ENCODE results near the gene NPAS3. TPM values are rescaled to one million over a fixed set of nuclear protein-coding genes. Genes with fewer than 3 reads are reported as not detected.
A peak's percentile ranks its signal among the peaks of the same experiment; 100 is the strongest.

NPAS3 gene
- total and polyA plus RNA-seq, 2 donors (not counting 3 experiments of a cell fraction or from before 2014, with no cell fraction given): 0.10 to 0.13 TPM

DNA sequence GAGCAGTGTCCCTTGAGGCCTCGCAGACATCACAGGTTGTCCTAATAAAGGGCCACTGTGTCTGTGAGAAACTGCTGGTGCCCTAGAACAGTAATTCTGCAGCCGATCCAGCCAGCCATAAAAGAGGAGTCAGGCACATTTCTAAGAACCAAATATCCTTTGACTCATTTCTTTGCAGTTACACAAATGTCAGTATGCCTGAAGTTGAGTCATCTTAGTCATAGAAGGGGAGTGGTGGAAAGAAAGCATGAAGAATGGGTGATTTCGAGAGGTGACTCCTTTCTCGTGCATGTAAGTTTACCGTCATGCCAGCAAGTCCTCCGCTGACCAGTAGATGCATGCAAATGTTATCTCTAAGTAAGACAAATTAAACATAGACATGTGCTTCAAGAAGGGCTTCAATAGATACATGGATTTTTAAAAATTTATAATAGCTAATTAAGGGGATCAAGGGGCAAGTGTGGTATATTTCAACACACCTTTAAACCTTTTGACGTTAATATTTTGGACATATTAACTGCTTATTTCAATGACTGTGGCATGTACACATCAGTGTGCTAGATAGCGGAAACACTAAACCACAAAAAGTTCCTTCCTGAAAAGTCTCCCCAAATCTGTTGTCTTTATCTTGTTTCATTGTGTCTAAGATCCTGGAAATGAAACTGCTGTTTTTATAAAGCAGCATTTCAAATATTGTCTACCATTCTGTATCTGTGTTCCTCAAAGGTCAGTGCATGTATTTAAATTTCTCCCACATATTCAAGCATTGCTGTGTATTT is 497.4 kb downstream of the NPAS3 start:
- dilution Hi-C loops (cut with MboI; ENCODE audit: extremely low pct_ligation_motif_present, low sequenced_read_pairs) (no loop called here), intact Hi-C loops (cut with micrococcal nuclease) (no loop called here)
- no peak overlapping the region for H3K4me2 ChIP-seq (ENCODE audit: insufficient read depth, low read length)
- H3K9ac ChIP-seq (replicated peaks; ENCODE audit: extremely low read depth, insufficient read depth, low read length): no peak overlapping the region
- H3K27ac ChIP-seq (ENCODE audit: insufficient read depth, low read depth, low read length): no peak overlapping the region
- CTCF ChIA-PET: no interaction called here
- H3K79me2 ChIP-seq (ENCODE audit: control insufficient read depth, insufficient read depth, low read length): no peaks in the 10 kb centered on the region
- BruUV-seq (replicated peaks): no TSS peak
- no peaks in the 10 kb centered on the region for H3K9me1 ChIP-seq (replicated peaks; ENCODE audit: control insufficient read depth, extremely low read depth, insufficient read depth, low read length)
- no peak overlapping the region for H3K4me3 ChIP-seq (replicated peaks in 1 of 3; ENCODE audit: insufficient read depth in 1 of 3, low read depth in 1 of 3, low read length in 3 of 3)
- H3K9me3 ChIP-seq (replicated peaks; ENCODE audit: control insufficient read depth, insufficient read depth, low read length): no peaks in the 10 kb centered on the region
- no peaks in the 10 kb centered on the region for H4K20me1 ChIP-seq (replicated peaks; ENCODE audit: control insufficient read depth, extremely low read depth, insufficient read depth, low read length)
- H3K27me3 ChIP-seq (ENCODE audit: control insufficient read depth in 2 of 2, insufficient read depth in 2 of 2, low read length in 2 of 2): no peaks in the 10 kb centered on the region
- FAIRE-seq: peak; percentile 4
- TF ChIP-seq FOS (IDR thresholded peaks at IDR 0.05; ENCODE audit: borderline replicate concordance, insufficient read depth, low read length): peak; percentile 9
- no peak for TF ChIP-seq JUN (IDR thresholded peaks at IDR 0.05; ENCODE audit: borderline replicate concordance, insufficient read depth, insufficient read length, low read depth)
- TF ChIP-seq GATA2 (IDR thresholded peaks at IDR 0.05; ENCODE audit: insufficient read depth, insufficient read length, low read depth, low read length): no peak
- TF ChIP-seq MYC (IDR thresholded peaks at IDR 0.05; ENCODE audit: low read depth, low read length): no peak
- POLR2A ChIA-PET: no interaction called here
- H3K4me1 ChIP-seq (ENCODE audit: control insufficient read depth, extremely low read depth, insufficient read depth, low read length): no peaks in the 10 kb centered on the region
- H3K36me3 ChIP-seq (ENCODE audit: control insufficient read depth in 2 of 2, extremely low read depth in 1 of 2, insufficient read depth in 2 of 2, low read length in 2 of 2): no peaks in the 10 kb centered on the region
- H2AFZ ChIP-seq (ENCODE audit: low read depth, low read length): no peak overlapping the region
- DNase-seq (ENCODE audit: low read depth, low spot score): no peak

- H3K9me1 ChIP-seq (replicated peaks; ENCODE audit: control insufficient read depth, extremely low read depth, insufficient read depth, low read length): no peaks in the 10 kb centered on the region
- H3K79me2 ChIP-seq (ENCODE audit: control insufficient read depth, insufficient read depth, low read length): no peaks in the 10 kb centered on the region
- no peaks in the 10 kb centered on the region for H3K27me3 ChIP-seq (ENCODE audit: control insufficient read depth in 2 of 2, insufficient read depth in 2 of 2, low read length in 2 of 2)
- H3K36me3 ChIP-seq (ENCODE audit: control insufficient read depth in 2 of 2, extremely low read depth in 1 of 2, insufficient read depth in 2 of 2, low read length in 2 of 2): no peaks in the 10 kb centered on the region
- dilution Hi-C loops (cut with MboI; ENCODE audit: extremely low pct_ligation_motif_present, low sequenced_read_pairs): no loop called here
- no peaks in the 10 kb centered on the region for H4K20me1 ChIP-seq (replicated peaks; ENCODE audit: control insufficient read depth, extremely low read depth, insufficient read depth, low read length)
- intact Hi-C loops (cut with micrococcal nuclease): no loop called here
- no peak overlapping the region for H3K9ac ChIP-seq (replicated peaks; ENCODE audit: extremely low read depth, insufficient read depth, low read length)
- no TSS peak for BruUV-seq (replicated peaks)
- H3K4me3 ChIP-seq (replicated peaks in 1 of 3; ENCODE audit: insufficient read depth in 1 of 3, low read depth in 1 of 3, low read length in 3 of 3): no peak overlapping the region
- no peak overlapping the region for H3K4me2 ChIP-seq (ENCODE audit: insufficient read depth, low read length)
- ChIA-PET CTCF (no interaction called here), POLR2A (no interaction called here)
- H3K9me3 ChIP-seq (replicated peaks; ENCODE audit: control insufficient read depth, insufficient read depth, low read length): no peaks in the 10 kb centered on the region
- no peaks in the 10 kb centered on the region for H3K4me1 ChIP-seq (ENCODE audit: control insufficient read depth, extremely low read depth, insufficient read depth, low read length)
- DNase-seq (ENCODE audit: low read depth, low spot score): no peak
- H2AFZ ChIP-seq (ENCODE audit: low read depth, low read length): no peak overlapping the region
- no peak for FAIRE-seq
- TF ChIP-seq FOS (IDR thresholded peaks at IDR 0.05; ENCODE audit: borderline replicate concordance, insufficient read depth, low read length): no peak
- TF ChIP-seq EZH2 (IDR thresholded peaks at IDR 0.05; ENCODE audit: borderline replicate concordance, low read depth, low read length, severe bottlenecking): no peak
- TF ChIP-seq POLR2A (IDR thresholded peaks at IDR 0.05; ENCODE audit: low read depth, low read length): no peak
- TF ChIP-seq MYC (IDR thresholded peaks at IDR 0.05; ENCODE audit: low read depth, low read length): no peak
- no peak for TF ChIP-seq CTCF (IDR thresholded peaks at IDR 0.05; ENCODE audit: extremely low read depth in 1 of 2, insufficient read depth in 1 of 2, low read depth in 1 of 2, low read length in 2 of 2)
- TF ChIP-seq JUN (IDR thresholded peaks at IDR 0.05; ENCODE audit: borderline replicate concordance, insufficient read depth, insufficient read length, low read depth): no peak
- TF ChIP-seq POLR2AphosphoS5 (IDR thresholded peaks at IDR 0.05; ENCODE audit: insufficient read depth, low read depth, low read length): no peak
- H3K27ac ChIP-seq (ENCODE audit: insufficient read depth, low read depth, low read length): no peak overlapping the region
These were observed 503.0 kb downstream of the NPAS3 start for GRCh38 chr14:33441633-33442032.

All from endothelial cell of umbilical vein (primary cell).